ENCODE data around the gene SNX9. TPM values are rescaled to one million over a fixed set of nuclear protein-coding genes. Genes with fewer than 3 reads are reported as not detected.

Gene SNX9
- total and polyA plus RNA-seq, 2 of the 4 experiments (the other 2 are of a cell fraction) = 35.3 to 41.2 TPM

- Histone ChIP-seq H3K4me3 (ENCODE audit: insufficient read depth, low read depth, low read length) (no peak overlapping the region), H3K56ac (ENCODE audit: extremely low read depth, insufficient read depth, low read length) (no peak overlapping the region), H3K14ac (replicated peaks; ENCODE audit: low read depth, low read length) (no peak overlapping the region), H3K36me3 (ENCODE audit: control insufficient read depth, insufficient read depth, low read length) (peaks cover 35% of the 10 kb centered on the region), H2BK5ac (ENCODE audit: low read depth, low read length, poor library complexity, severe bottlenecking) (no peak overlapping the region), H2AK5ac (ENCODE audit: low read depth, low read length) (no peak overlapping the region), H2BK20ac (ENCODE audit: low read depth, low read length) (no peak overlapping the region), H2AK9ac (replicated peaks; ENCODE audit: low read depth, low read length, poor library complexity) (no peak overlapping the region), H3K23ac (ENCODE audit: low read depth, low read length) (no peak overlapping the region), H3K4me2 (ENCODE audit: low read depth, low read length) (no peak overlapping the region), H3K4ac (ENCODE audit: low read depth, low read length) (no peak overlapping the region), H2BK15ac (ENCODE audit: low read depth, low read length) (no peak overlapping the region), H3K9me1 (ENCODE audit: insufficient read depth, low read length) (no peaks in the 10 kb centered on the region; the same call in 1 of the 2 replicates), H4K5ac (ENCODE audit: low read depth, low read length) (no peak overlapping the region), H3K27ac (ENCODE audit: insufficient read depth, low read length) (no peak overlapping the region), H4K8ac (ENCODE audit: low read depth in 2 of 2, low read length in 2 of 2) (no peak overlapping the region), H3K9ac (ENCODE audit: low read depth, low read length) (no peak overlapping the region), H3K4me1 (ENCODE audit: control insufficient read depth, insufficient read depth, low read length) (no peaks in the 10 kb centered on the region), H2BK120ac (ENCODE audit: low read depth, low read length) (no peak overlapping the region), H3K79me1 (ENCODE audit: low read depth in 1 of 2, low read length in 2 of 2) (peaks cover 8 to 28% of the 10 kb centered on the region in 2 experiments), H3K9me3 (ENCODE audit: control insufficient read depth, insufficient read depth, low read length) (no peaks in the 10 kb centered on the region), H4K20me1 (ENCODE audit: insufficient read depth, low read length) (no peaks in the 10 kb centered on the region), H3K27me3 (ENCODE audit: control insufficient read depth, insufficient read depth, low read length) (no peaks in the 10 kb centered on the region), H3K18ac (ENCODE audit: low read depth, low read length) (no peak overlapping the region), H2AFZ (replicated peaks; ENCODE audit: low read length, poor library complexity) (no peak overlapping the region), H4K91ac (ENCODE audit: insufficient read depth, low read depth, low read length) (no peak overlapping the region)
- DNase-seq = no peak
- no peak for ATAC-seq (ENCODE audit: low read depth)
- intact Hi-C loops (cut with micrococcal nuclease) (no loop called here), dilution Hi-C loops (cut with HindIII; ENCODE audit: low sequenced_read_pairs, unreplicated experiment) (no loop called here), in situ Hi-C loops (cut with MboI; ENCODE audit: low sequenced_read_pairs) (no loop called here)
- TF ChIP-seq SMC3 (IDR thresholded peaks at IDR 0.05; ENCODE audit: low read depth, low read length) = no peak
- no peak for TF ChIP-seq CEBPB (IDR thresholded peaks at IDR 0.05; ENCODE audit: low read depth, low read length)
- no peak for TF ChIP-seq BHLHE40 (IDR thresholded peaks at IDR 0.05; ENCODE audit: low read depth, low read length)
- no peak for TF ChIP-seq NFE2L2 (IDR thresholded peaks at IDR 0.05; ENCODE audit: low read depth, low read length)
- no peak for TF ChIP-seq FOS (IDR thresholded peaks at IDR 0.05; ENCODE audit: low read depth, low read length)
- TF ChIP-seq RFX5 (IDR thresholded peaks at IDR 0.05; ENCODE audit: low read depth, low read length) = no peak
- no peak for TF ChIP-seq RCOR1 (IDR thresholded peaks at IDR 0.05; ENCODE audit: insufficient replicate concordance, low read length)
- no peak for TF ChIP-seq CTCF (conservative IDR thresholded peaks at IDR 0.05; ENCODE audit: low read depth, low read length)
- no peak for TF ChIP-seq POLR2A (IDR thresholded peaks at IDR 0.05; ENCODE audit: low read depth, low read length)
- no peak for TF ChIP-seq CHD1 (IDR thresholded peaks at IDR 0.05; ENCODE audit: low read depth, low read length)
- TF ChIP-seq RAD21 (IDR thresholded peaks at IDR 0.05; ENCODE audit: low read length) = no peak
- TF ChIP-seq MXI1 (IDR thresholded peaks at IDR 0.05; ENCODE audit: borderline replicate concordance, low read depth, low read length) = no peak
- no peak for TF ChIP-seq MAZ (IDR thresholded peaks at IDR 0.05; ENCODE audit: borderline replicate concordance, low read depth, low read length)
- no peak for TF ChIP-seq ELK1 (IDR thresholded peaks at IDR 0.05; ENCODE audit: borderline replicate concordance, low read depth, low read length)
- no peak for TF ChIP-seq MAFK (IDR thresholded peaks at IDR 0.05; ENCODE audit: low read depth, low read length)
- CTCF ChIA-PET = no interaction called here
- no TSS peak for BruUV-seq (replicated peaks)
- 100% methylated on average over 1 of the region's 11 CpGs; no CpG with 5 or more reads in 1 of the 2 experiments for WGBS, 2 experiments (ENCODE audit: extremely low coverage in 2 of 2, insufficient read length in 1 of 2)
- POLR2A ChIA-PET (ENCODE audit: unreplicated experiment) = no interaction called here
Measured at GRCh38 chr6:157905590-157906342, 82.7 kb downstream of the SNX9 start.

Data from IMR-90 (cell line).